GM21576 (cell line): ENCODE data around the gene PLEKHN1.
"Not testable (repeated sequence)": the region's sequence is repeated elsewhere in the genome, so short reads cannot be mapped to it uniquely, and the experiment has no call there.

Experiments
- ATAC-seq: cut with Tn5 transposase; IDR thresholded peaks from one replicate; pipeline ENCODE4 v1.9.1; 2021; ENCODE audit warnings: mild to moderate bottlenecking, moderate library complexity; ENCODE audit not compliant: unreplicated experiment

PLEKHN1 gene

DNA sequence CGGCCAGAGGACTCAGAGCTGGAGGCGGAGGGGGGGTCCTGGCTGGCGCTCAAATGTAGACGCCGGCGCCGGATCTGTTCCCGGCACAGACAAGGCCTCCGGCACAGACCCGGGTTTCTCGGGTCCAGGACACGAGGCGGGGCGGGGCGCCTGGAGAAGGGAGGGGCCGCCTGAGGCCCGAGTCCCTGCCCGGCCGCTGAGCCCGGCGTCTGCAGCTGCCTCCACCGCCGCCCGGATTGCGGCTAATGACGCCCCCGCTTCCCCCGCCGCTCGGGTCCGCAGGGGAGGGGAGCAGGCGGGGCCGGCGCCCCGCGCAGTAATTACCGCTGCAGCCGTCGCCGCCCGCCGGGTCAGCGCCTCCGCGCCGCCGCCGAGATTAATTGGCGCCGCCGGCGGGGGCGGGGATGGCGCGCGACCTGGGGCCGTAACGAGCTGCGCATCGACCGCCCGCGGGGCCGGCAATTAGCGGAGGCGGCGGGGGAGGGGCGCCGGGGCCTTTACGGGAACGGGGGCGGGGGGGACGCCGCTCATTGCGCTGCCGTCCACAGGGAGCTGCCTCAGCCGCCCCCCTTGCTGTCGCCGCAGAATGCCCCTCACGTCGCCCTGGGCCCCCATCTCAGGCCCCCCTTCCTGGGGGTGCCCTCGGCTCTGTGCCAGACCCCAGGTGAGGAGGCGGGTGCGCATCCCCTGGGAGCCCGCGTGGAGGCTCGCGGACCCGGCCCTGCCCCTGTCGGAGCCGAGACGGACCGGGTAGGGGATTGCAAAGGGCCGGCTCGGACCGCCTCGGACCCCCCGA lies 24.5 kb upstream of the PLEKHN1 start:
- ATAC-seq: no peak

DNA sequence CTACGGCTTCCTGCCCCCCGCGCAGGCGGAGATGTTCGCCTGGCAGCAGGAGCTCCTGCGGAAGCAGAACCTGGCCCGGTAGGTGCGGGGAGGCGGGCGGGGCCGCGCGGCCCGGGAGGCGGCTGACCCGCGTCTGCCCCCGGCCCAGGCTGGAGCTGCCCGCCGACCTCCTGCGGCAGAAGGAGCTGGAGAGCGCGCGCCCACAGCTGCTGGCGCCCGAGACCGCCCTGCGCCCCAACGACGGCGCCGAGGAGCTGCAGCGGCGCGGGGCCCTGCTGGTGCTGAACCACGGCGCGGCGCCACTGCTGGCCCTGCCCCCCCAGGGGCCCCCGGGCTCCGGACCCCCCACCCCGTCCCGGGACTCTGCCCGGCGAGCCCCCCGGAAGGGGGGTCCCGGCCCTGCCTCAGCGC lies 23.9 kb upstream of the PLEKHN1 start:
- no peak for ATAC-seq

DNA sequence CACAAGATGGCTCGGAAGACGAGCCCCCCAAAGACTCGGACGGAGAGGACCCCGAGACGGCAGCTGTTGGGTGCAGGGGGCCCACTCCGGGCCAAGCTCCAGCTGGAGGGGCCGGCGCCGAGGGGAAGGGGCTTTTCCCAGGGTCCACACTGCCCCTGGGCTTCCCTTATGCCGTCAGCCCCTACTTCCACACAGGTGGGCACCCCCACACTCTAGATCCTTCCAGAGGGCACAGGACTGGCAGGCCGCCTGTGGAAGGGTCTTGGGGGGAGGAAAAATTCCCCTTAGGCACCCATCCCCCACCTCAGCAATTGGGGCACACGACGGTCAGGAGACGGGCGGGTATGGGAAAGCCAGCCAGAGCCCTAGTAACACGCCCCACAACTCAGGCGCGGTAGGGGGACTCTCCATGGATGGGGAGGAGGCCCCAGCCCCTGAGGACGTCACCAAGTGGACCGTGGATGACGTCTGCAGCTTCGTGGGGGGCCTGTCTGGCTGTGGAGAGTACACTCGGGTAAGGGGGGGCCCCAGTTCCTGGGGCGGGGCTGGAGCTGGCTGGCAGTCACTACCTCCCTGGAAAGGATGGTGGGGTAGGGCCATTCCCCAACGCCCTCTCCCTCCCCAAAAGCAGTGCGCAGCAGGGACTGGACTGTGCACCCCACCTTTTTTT lies 23.3 kb upstream of the PLEKHN1 start:
- no peak for ATAC-seq

DNA sequence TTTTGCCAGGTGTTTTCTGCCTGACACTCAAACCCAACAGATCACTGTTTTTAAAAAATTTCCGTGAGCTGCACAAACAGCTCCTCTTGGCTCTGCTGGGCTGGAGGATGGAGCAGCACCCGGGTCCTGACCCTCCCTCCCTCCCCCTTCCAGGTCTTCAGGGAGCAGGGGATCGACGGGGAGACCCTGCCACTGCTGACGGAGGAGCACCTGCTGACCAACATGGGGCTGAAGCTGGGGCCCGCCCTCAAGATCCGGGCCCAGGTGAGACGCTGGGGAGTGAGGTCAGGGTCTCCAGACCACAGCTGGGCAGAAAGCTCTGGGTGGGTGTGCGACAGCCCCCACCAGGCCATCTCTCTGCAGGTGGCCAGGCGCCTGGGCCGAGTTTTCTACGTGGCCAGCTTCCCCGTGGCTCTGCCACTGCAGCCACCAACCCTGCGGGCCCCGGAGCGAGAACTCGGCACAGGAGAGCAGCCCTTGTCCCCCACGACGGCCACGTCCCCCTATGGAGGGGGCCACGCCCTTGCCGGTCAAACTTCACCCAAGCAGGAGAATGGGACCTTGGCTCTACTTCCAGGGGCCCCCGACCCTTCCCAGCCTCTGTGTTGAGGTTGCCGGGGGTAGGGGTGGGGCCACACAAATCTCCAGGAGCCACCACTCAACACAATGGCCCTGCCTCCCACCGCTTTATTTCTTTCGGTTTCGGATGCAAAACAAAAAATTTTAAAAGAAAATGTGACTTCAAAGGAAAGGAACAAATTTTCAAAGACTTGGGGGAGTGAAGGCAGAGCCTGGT lies 22.5 kb upstream of the PLEKHN1 start:
- no peak for ATAC-seq

DNA sequence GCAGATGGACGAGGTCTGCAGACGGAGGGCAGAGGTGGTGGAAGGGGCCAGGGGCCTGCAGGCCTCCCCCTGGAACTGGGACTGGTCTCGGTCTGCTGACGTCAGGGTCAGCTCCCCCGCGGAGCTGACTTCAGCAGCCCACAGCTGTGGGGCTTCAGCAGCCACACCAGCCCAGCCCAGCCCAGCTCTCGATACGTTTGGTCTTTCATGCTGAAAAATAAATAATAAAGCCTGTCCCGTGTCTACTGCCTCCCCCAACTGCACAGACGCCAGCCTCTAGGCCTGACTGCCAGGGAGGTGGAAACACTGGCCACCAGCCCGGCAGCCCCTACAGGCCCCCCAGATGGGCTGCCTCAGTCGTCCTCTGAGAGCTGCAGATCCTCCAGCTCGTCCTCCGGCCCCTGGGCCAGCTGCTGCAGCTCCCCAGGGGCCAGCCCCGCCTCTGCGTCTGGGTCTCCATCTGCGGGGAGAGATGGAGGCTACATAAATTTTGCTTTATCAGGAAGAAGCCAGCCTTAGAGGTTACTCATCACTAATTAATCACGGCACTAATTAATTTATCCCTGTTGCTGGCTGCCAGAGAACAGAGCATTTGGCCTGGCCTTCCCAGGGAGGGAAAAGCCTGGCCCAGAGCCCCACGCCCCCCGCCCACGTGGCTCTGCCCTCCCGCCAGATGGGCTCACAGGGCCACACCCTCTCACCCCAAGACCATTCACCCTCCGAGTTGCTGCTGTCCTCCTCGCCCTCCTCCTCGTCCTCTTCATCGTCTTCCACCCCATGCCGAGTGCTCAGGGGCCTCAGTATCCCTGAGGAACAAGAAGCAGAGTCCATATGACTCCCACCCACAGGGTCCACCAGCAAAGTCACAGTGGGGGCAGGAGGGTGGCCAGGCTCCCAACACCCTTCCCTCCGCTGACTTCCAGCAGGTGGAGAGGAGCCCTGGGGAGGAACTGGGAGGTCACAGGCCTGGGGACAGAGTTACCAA lies 21.6 kb upstream of the PLEKHN1 start:
- ATAC-seq: no peak

DNA sequence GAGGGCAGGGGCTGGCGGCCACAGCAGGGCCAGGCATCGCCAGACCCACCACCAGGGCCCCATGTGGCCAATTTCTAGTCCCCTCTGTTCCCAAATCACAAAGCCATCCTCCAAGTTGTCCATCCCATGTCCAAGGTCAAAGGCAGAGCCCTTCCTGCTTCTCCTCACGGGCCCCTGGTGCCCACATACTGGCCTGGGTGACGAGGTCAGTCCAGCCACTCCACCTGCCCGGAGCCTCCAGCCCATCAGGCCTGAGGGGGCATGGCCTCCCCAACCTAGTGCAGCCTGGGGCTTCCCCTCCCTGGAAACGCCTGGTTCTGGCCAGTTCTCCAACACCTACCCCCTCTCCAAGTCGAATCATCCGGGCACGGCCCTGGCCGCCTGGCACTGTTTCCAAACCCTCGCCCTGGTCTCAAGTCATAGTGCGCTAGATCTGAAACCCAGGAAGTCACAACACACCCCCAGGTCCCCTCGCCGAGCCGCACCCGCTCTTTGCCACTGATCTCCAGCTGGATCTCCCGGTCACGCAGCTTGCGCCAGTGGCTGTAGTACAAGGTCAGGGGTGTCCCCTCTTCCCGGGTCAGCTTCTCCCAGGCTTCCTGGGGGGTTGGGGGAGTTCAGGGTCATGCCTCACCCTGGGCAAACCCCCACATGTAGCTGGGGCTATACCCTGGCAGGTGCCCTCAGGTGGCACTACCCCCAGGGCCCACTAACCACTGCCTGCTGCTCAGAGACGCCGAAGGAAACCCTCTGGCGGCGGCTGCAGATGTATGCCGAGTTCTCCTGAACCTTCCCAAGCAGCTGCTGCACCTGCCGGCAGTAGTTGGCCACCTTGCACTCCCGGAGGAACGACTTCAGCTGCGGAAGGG lies 20.4 kb upstream of the PLEKHN1 start:
- no peak for ATAC-seq

DNA sequence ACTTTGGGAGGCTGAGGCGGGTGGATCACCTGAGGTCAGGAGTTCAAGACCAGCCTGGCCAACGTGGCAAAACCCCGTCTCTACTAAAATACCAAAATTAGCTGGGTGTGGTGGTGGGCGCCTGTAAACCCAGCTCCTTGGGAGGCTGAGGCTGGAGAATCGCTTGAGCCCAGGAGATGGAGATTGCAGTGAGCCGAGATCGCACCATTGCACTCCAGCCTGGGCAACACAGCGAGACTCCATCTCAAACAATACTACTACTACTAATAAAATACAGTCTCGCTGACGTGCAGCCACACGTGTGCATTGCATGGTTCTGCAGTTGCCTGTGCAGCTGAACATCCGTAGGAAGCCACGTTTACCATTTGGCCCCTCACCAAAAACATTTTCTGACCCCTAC lies 19.5 kb upstream of the PLEKHN1 start:
- ATAC-seq: not testable (repeated sequence)

DNA sequence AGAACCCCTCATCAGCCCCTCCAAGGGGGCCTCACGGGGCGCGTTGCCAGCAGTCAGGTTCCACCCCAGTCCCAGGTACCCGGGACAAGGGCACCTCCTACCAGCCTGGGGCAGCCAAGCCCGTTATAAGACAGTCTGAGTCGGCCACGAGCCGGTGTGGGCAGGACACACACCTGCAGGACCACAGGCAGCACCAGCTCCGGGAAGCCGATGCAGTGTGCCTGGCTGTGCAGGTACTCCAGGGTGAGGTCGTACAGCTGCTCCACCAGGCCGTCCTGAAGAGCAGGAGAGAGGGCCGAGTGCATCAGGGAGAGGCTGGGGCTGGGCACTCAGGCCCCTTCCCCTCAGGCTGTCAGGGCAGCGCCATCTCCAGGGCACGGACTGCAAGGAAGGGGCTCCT lies 18.3 kb upstream of the PLEKHN1 start:
- ATAC-seq: no peak

DNA sequence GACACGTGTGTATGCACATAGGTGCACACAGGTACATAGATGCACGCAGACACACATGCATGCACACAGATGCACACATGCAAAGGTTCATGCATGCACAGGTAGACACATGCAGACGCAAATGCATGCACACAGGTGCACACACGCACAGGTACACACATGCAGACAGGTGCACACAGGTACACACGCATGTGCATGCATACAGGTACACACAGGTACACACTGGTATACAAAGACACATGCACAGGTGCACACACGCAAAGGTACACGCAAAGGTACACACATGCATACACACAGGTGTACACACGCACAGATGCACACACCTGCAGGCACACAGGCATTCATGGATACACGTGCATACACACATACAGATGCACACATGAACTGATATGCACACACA lies 16.0 kb upstream of the PLEKHN1 start:
- no peak for ATAC-seq

DNA sequence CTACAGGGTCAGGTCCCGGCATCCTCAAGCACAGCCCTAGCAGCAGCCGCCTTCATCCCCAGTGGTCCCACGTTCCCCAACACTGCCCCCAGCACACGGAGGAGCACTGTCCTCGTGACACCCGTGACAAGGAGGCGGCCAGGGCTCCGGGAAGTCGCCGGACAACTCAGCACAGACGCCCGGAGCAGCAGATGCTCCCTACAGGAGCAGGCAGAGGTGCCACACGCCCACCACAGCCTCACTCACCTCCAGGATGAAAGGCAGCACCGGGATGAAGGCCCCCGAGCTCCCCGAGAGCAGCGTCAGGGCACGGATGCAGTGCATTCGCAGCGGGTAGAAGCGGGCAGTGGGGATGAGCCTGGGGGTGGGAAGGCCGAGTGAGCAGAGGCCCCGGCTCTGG lies 15.4 kb upstream of the PLEKHN1 start:
- no peak for ATAC-seq

DNA sequence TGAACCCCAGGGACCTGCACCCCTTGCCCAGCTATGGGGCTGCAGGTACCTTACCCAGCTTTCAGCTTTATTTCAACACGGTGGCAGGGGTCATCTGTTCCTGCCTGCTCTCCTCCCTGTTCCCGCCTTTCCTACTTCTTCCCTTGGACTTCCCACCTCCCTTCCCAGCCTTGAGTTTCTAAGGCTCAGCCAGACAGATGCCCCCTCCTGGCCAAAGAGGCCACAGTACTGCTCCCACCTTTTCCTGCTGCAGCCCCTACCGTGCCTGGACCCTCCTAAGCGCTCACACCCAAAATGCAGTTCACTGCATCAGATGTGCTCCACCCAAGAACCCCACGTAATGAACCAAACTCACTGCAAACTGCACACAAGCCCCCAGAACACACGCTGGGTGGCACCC lies 14.9 kb upstream of the PLEKHN1 start:
- ATAC-seq: no peak

DNA sequence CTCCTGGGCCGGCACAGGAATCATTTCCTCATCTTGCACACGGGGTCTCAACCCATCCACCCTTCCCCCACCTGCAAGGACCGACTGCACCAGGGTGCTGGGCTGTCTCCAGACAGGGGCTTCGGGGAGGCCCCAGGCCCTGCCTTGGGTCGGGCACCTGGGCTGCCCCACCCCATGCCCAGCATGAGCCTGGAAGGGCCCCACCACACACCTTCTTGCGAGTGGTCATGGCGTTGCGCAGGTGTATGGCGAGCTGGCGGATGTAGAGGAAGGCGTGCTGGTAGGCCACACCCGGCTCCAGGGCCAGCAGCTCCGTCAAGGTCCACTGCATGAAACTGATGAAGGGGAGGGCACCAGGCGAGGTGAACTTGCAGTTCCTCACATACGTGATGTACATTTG lies 14.1 kb upstream of the PLEKHN1 start:
- no peak for ATAC-seq

DNA sequence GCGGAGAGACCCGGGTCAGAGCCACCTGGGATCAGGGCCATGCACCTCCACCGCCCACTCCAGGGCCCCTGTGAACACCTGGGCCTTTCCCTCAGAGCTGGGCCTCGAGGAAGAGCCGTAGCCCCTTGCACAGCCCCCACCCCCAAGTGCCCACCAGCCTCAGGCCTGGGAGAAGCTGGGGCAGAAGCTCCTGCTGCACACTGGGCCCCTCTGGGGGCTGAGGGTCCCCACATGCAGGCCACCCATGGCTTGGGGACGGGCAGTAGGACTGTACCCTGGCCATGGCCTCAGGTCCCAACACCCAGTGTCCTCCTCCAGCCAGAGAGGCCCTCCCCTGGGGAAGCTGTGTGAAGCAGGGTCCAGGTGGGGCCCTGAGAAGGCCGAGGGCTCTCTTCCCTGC lies 13.7 kb upstream of the PLEKHN1 start:
- no peak for ATAC-seq

DNA sequence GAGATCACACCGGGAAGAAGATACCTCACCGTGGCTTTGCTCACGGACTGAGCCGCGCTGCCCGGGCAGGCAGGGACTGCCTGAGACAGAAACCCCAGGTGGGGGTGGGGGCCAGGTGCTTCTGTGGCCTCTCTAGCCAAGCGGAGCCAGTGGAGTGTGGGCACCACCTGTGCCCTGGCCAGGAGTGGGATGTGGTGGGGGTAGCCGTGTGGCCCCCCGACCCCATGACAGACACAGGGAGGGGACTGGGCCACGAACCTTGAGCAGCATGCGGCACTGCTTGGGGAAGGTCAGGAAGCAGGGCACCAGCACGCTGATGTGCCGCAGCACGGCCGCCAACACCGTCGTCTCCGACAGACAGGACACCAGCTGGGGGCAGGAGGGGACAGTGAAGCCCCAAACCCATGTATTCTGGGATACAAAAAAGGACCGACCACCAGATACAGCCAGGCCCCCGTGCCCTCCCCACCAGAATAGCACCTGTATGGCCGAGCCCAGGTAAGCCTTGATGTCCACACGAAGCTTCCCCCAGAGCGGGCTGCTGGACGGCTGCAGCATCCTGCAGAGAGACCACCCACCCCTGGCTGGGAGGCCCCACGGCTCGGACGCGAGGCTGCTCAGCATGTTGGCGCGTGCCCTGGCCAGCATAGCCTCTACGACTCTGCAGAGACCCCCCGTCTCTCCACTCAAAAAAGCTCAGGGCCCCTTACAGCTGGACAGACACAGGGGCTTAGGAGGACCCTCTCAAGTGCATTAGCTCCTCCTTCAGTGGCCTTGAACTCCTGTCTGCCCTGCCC lies 12.6 kb upstream of the PLEKHN1 start:
- ATAC-seq: no peak

DNA sequence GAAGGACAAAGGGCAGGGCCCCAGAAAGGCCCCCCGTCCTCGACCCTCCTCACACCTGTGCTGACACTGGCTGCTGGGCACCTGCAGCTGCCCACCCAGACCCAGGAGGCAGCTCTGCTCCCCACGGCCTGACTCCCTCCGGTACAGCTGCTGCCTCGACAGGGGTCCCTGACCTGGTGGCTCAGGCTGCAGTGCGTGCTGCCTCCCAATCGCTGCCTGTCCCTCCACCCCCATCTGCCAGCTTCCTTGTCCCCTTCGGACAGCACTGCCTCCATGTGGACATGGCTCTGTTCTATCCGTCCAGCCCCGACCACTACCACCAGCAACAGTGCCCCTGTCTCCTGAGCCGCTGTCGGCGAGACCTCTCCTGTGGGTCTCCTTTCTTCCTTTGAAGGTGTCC lies 11.4 kb upstream of the PLEKHN1 start:
- no peak for ATAC-seq

DNA sequence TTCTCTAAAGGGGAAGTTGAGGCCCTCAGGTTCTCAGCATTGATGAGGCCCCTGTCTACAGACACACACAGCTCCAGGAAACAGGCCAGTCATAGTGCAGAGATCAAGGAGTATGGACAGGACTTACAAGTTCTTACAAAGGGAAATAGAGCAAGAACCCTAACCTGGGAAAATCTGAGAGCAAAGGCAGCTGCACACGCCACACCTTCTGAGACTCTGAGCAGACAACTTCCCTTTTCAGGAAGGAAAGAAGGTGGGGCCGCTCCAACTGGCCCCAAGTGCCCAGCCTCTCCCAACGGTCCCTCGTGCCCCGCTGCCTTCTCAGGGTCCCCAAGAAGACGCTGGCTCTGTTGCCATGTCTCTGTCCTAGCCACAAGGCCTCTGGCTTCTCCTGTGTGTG lies 10.8 kb upstream of the PLEKHN1 start:
- ATAC-seq: no peak

DNA sequence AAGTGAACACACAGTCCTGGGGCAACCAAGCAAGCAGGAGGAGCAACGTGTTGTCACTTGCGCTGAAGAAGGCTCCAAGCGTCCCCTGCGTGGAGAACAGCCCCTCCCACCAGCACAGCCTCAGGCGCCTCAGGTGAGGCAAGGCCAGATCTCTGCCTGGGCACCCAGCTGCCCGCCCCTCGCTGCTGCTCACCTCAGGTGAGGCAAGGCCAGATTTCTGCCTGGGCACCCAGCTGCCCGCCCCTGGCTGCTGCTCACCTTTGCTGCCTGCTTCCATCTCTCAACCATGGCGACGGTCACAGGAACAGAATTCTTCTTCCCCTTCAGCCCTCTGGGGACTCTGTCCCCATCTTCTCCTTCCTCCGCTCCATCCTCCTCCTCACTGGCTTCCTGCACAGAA lies 9.6 kb upstream of the PLEKHN1 start:
- ATAC-seq: no peak

DNA sequence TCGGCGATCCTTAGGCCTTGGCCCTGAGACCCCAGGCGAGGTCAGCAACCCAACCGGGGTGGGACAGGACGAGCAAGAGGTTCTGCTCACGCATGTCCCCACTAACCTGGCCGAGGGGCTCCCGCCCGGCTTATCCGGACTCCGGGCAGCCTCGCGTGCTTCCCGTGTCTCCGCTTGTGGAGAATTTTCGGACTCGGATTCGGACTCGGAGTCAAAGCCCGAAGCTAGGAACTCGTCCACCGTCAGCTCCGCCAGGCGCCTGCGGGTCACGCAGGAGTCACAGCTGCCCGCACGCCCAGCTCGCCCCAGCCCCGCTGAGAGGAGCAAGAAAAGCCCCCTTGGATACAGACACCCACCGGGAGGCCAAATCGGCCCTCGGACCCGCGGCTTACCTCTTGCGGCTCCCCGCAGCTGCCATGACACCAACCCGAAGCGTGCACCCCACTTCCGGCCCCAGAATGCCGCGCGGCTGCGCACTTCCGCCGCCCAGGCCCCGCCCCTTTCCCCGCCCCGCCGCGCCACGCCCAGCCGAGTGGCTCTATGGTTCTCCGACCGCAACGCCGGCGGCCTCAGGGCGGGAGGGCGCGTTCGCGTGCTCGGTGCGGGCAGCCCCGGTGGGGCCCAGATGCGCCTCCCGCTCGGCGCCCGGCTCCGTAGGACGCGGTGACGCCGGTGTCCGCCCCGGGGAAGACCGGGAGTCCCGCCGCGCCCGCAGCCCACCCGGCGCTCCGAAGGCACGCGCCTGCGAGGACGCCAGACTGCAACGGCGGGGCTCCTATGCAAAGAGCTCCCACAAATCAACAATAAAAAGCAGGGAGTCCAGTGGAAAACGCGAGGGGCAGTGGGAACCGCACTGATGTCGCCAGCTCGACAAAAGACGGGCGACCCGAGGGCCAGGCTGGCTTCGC lies 7.2 kb upstream of the PLEKHN1 start, which contains the start of gene NOC2L:
NOC2L (minus strand) TSS at position 434 of the 908 bp plus-strand sequence; CDS start at position 418, 16 bp downstream.
- peak; percentile 71 for ATAC-seq
